Measurements from ENCODE around the gene VPS54.

The VPS54 gene

DNA sequence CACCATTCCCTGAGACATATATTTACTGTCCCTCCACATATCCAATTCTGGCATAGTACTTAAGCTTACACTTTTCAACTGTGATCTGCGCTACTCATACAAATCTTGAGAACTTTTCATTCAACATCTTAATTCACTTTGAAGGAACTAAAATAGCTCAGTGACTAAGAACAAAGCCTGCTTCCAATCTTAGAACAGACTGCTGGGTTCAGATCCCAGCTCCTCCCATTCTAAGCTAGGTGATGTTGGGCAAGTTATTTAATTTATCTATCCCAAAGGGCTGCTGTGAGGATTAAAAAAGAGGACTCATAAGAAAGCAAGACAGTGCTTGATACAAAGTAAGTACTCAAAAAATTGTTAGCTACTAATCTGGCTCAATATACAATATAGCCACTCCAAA lies 119.6 kb downstream of the VPS54 start:
- no peak for DNase-seq (ENCODE audit: extremely low read depth, insufficient read length)
- no peak for TF ChIP-seq CTCF (IDR thresholded peaks at IDR 0.05; ENCODE audit: insufficient read depth, low read length, poor library complexity, severe bottlenecking)
- H3K4me3 ChIP-seq (replicated peaks; ENCODE audit: low read depth, low read length) = no peak overlapping the region
- no peaks in the 10 kb centered on the region for H3K27me3 ChIP-seq (replicated peaks; ENCODE audit: control insufficient read depth, insufficient read depth, low read length)
- no peaks in the 10 kb centered on the region for H3K36me3 ChIP-seq (ENCODE audit: control insufficient read depth, insufficient read depth, low read length)

DNA sequence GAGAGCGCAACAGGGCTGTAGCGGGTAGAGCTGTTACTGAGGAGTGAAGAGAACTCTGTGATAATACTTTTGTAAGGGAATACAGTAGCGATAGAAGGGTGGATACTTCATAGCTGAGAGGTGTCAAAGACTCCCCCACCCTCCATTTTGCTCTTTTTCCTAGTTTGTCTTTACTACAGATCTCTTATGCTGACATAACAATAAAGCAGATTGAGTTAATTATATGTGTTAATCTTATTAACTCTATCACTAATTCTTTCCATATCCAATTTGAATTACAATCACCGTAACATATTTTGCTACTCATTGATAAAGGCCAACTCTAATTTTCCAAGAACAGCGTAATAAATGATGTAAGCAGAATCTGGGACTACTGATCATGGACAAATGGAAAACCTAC lies 120.4 kb downstream of the VPS54 start:
- no peak overlapping the region for H3K4me3 ChIP-seq (replicated peaks; ENCODE audit: low read depth, low read length)
- no peak for TF ChIP-seq CTCF (IDR thresholded peaks at IDR 0.05; ENCODE audit: insufficient read depth, low read length, poor library complexity, severe bottlenecking)
- no peaks in the 10 kb centered on the region for H3K27me3 ChIP-seq (replicated peaks; ENCODE audit: control insufficient read depth, insufficient read depth, low read length)
- DNase-seq (ENCODE audit: extremely low read depth, insufficient read length) = no peak
- no peaks in the 10 kb centered on the region for H3K36me3 ChIP-seq (ENCODE audit: control insufficient read depth, insufficient read depth, low read length)

DNA sequence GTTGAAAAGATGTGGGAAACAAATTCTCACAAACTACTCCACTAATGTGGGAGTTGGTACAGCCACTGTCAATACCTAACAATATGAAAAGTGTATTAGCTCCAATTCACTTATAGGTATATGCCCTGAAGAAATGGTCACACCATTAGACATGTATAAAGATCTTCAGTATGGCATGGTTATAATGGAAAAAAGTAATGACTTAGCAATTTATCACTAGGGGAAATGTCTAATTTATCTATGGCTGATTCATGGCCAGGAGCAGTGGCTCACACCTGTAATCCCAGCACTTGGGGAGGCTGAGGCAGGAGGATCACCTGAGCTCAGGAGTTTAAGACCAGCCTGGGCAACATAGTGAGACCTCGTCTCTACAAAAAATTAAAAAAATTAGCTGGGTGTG lies 125.1 kb downstream of the VPS54 start:
- TF ChIP-seq CTCF (IDR thresholded peaks at IDR 0.05; ENCODE audit: insufficient read depth, low read length, poor library complexity, severe bottlenecking) = no peak
- no peak overlapping the region for H3K4me3 ChIP-seq (replicated peaks; ENCODE audit: low read depth, low read length)
- DNase-seq (ENCODE audit: extremely low read depth, insufficient read length) = no peak
- no peaks in the 10 kb centered on the region for H3K27me3 ChIP-seq (replicated peaks; ENCODE audit: control insufficient read depth, insufficient read depth, low read length)
- H3K36me3 ChIP-seq (ENCODE audit: control insufficient read depth, insufficient read depth, low read length) = peaks cover 5% of the 10 kb centered on the region

DNA sequence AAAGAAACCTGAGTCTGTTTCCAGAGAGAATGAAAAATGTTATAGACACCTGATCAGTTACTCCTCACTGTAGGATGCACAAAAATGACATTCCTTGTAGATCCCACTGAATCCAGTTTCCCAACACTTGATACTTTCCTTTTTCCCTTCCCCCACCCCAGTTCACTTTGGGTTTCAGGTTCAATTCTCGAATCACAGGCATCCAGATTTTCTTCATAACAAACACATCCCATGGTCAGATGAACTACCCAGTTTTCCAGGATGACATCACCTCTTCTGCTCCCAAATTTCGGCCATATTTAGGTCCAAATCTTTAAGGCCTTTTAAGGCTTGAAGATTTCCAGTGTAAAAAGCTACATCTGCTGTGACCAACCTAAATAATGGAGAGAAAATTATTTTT lies 126.1 kb downstream of the VPS54 start:
- no peak for DNase-seq (ENCODE audit: extremely low read depth, insufficient read length)
- peaks cover 9% of the 10 kb centered on the region for H3K36me3 ChIP-seq (ENCODE audit: control insufficient read depth, insufficient read depth, low read length)
- TF ChIP-seq CTCF (IDR thresholded peaks at IDR 0.05; ENCODE audit: insufficient read depth, low read length, poor library complexity, severe bottlenecking) = no peak
- no peaks in the 10 kb centered on the region for H3K27me3 ChIP-seq (replicated peaks; ENCODE audit: control insufficient read depth, insufficient read depth, low read length)
- H3K4me3 ChIP-seq (replicated peaks; ENCODE audit: low read depth, low read length) = no peak overlapping the region

DNA sequence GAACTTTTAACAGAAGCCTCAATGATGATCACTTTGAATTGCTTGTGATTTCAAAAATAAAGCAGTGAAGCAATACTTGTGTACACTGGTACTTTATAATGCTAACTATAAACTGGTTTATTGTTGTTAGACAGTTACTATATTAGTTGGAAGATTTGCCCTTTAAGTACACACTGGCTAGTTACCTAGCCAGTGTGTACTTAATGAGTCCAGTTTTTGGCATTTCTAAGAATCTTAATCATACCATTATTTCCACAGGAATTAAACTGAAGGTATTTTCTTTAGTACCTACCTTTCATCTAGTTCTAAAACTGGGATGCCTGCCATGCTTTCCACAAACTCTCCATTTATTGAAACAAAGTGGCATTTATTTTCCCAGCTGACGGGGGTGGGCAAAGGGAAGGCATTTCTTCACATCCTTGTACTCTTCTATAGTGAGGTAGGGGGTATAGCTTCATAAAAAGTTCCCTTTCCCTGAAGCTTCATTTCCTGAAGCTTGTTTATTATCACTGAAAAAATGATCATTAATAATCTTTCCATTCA lies 127.7 kb downstream of the VPS54 start:
- DNase-seq (ENCODE audit: extremely low read depth, insufficient read length) = no peak
- no peak overlapping the region for H3K4me3 ChIP-seq (replicated peaks; ENCODE audit: low read depth, low read length)
- no peaks in the 10 kb centered on the region for H3K27me3 ChIP-seq (replicated peaks; ENCODE audit: control insufficient read depth, insufficient read depth, low read length)
- TF ChIP-seq CTCF (IDR thresholded peaks at IDR 0.05; ENCODE audit: insufficient read depth, low read length, poor library complexity, severe bottlenecking) = no peak
- peaks cover 10% of the 10 kb centered on the region for H3K36me3 ChIP-seq (ENCODE audit: control insufficient read depth, insufficient read depth, low read length)

DNA sequence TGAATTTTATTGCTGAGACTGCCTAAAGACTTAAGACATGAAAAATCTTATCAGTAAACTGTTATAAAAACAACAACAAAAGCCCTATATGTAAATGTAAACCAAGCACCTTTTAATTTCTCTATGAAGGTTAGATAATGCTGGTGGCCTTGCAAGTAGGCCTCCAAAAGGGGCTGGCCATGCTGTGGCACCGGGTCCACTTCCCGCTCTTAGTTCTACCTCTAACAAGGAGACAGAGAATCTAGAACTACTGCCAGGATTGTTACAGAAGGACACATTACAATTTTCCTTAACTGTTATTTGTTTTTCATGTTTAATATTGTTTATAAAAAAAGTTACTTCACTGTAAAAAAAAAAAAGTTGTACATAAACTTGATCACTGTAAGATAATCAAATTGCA lies 128.6 kb downstream of the VPS54 start:
- Histone ChIP-seq H3K27me3 (replicated peaks; ENCODE audit: control insufficient read depth, insufficient read depth, low read length) (no peaks in the 10 kb centered on the region), H3K4me3 (replicated peaks; ENCODE audit: low read depth, low read length) (no peak overlapping the region), H3K36me3 (ENCODE audit: control insufficient read depth, insufficient read depth, low read length) (peaks cover 12% of the 10 kb centered on the region)
- TF ChIP-seq CTCF (IDR thresholded peaks at IDR 0.05; ENCODE audit: insufficient read depth, low read length, poor library complexity, severe bottlenecking) = no peak
- DNase-seq (ENCODE audit: extremely low read depth, insufficient read length) = no peak
